Nephron (organoid): ENCODE results near the gene ABCC4.

ENCODE experiments used
- H3K27ac Mint-ChIP-seq, 3 experiments: 2 replicates each; pipeline ENCODE4 v1.8.0; 2020; ENCODE audit warnings: mixed read lengths in 3 of 3, mild to moderate bottlenecking in 2 of 3, moderate library complexity in 1 of 3
- H3K27me3 Mint-ChIP-seq: 2 replicates; pipeline ENCODE4 v1.8.0; 2021; ENCODE audit warnings: low read depth, mild to moderate bottlenecking, moderate library complexity, mixed read lengths
- H3K36me3 Mint-ChIP-seq: 2 replicates; pipeline ENCODE4 v1.8.0; 2020; ENCODE audit warnings: low read depth, mixed read lengths
- H3K4me1 Mint-ChIP-seq: 2 replicates; pipeline ENCODE4 v1.8.0; 2020; ENCODE audit warnings: mixed read lengths
- H3K4me3 Mint-ChIP-seq, 3 experiments: 2 replicates each; pipeline ENCODE4 v1.8.0; 2020; ENCODE audit warnings: mild to moderate bottlenecking in 3 of 3, mixed read lengths in 3 of 3, moderate library complexity in 2 of 3
- H3K9me3 Mint-ChIP-seq: 2 replicates; pipeline ENCODE4 v1.8.0; 2020; ENCODE audit warnings: mixed read lengths
- TF ChIP-seq, protein P1 (sequence below), 3 experiments: fragments of 200-600 bp; sonication (generic); IDR thresholded peaks; one replicate each; pipeline ENCODE4 v1.5.0; 2021; ENCODE audit warnings: antibody characterized with exemption in 3 of 3; ENCODE audit not compliant: unreplicated experiment in 3 of 3

Gene ABCC4

DNA sequence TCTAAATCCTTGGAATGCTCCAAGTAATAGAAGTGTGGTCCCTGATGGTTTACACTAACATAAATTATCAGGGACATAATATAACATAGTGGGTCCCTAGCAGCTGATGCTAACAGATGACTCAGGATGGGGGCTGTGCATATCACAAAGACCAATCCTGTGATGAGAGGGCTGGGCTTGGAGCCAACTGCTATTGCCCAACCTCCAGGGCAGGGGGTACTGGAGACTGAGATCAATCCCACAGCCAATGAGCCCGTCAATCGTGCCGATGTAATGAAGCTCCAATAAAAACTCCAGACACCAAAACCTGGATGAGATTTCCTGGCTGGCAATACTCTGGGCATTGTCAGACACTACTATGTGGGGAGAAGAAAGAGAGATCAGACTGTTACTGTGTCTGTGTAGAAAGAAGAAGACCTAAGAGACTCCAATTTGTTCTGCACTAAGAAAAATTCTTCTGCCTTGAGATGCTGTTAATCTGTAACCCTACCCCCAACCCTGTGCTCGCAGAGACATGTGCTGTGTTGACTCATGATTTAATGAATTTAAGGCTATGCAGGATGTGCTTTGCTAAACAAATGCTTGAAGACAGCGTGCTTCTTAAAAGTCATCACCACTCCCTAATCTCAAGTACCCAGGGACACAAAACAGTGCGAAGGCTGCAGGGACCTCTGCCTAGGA, 33.4 kb downstream of the ABCC4 start:
- no peaks in the 10 kb centered on the region for H3K27me3 Mint-ChIP-seq
- TF ChIP-seq, protein P1, sequence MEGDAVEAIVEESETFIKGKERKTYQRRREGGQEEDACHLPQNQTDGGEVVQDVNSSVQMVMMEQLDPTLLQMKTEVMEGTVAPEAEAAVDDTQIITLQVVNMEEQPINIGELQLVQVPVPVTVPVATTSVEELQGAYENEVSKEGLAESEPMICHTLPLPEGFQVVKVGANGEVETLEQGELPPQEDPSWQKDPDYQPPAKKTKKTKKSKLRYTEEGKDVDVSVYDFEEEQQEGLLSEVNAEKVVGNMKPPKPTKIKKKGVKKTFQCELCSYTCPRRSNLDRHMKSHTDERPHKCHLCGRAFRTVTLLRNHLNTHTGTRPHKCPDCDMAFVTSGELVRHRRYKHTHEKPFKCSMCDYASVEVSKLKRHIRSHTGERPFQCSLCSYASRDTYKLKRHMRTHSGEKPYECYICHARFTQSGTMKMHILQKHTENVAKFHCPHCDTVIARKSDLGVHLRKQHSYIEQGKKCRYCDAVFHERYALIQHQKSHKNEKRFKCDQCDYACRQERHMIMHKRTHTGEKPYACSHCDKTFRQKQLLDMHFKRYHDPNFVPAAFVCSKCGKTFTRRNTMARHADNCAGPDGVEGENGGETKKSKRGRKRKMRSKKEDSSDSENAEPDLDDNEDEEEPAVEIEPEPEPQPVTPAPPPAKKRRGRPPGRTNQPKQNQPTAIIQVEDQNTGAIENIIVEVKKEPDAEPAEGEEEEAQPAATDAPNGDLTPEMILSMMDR (IDR thresholded peaks at IDR 0.05; ENCODE audit: unreplicated experiment in 3 of 3) = no peak
- peaks cover 44% of the 10 kb centered on the region for H3K4me1 Mint-ChIP-seq
- peak overlapping the region in 1 of 3 experiments; percentile 28 for H3K4me3 Mint-ChIP-seq
- peak overlapping the region; percentile 89 to 93 (median 92) for H3K27ac Mint-ChIP-seq
- peaks cover 29% of the 10 kb centered on the region for H3K36me3 Mint-ChIP-seq
- peaks cover 10% of the 10 kb centered on the region for H3K9me3 Mint-ChIP-seq

DNA sequence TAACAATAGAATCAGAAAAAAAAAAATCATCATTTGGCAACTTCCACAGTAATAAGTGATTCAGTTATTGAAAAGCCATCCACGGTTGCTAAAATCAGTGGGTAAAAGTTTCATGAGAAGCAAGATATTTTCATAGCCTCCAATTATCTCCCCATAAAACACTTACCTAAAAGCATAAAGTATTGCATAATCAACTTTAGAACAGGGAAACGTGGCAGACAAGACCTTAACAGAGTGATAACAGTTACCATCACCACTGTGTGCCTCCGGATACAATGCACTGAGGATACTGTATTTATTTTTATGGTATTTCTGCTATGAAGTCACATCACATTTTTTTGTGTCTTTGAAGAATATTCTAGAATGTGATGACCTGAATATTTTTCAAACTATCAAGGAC, 37.0 kb downstream of the ABCC4 start:
- peaks cover 34% of the 10 kb centered on the region for H3K36me3 Mint-ChIP-seq
- peaks cover 10% of the 10 kb centered on the region for H3K9me3 Mint-ChIP-seq
- TF ChIP-seq, protein P1 (IDR thresholded peaks at IDR 0.05; ENCODE audit: unreplicated experiment in 3 of 3) = no peak
- H3K4me1 Mint-ChIP-seq = peaks cover 21% of the 10 kb centered on the region
- no peak overlapping the region for H3K4me3 Mint-ChIP-seq
- no peaks in the 10 kb centered on the region for H3K27me3 Mint-ChIP-seq
- H3K27ac Mint-ChIP-seq = no peak overlapping the region

DNA sequence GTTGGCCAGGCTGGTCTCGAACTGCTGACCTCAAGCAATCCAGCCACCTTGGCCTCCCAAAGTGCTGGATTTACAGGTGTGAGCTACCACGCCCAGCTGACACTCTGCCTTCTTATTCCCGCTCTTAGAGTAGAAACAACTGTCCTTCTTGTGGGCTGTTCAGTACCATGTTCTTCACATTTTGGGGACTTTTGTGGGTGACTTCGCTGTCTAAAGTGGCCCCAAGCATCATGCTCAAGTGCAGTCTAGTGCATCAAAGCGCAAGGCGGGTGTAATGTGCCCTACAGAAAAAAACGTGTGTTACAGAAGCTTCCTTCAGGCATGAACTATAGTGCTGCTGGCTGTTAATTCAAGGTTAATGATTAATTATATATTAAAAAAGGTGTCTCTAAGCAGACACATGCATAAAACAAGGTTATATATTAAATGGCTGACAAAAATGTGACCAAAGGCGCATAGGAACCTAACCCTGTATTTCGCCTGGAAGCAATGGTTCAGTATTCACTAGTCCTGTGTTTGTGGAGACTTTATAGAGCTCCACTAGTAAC, 38.3 kb downstream of the ABCC4 start:
- H3K27ac Mint-ChIP-seq = peak overlapping the region; percentile 9 to 94 (median 90)
- TF ChIP-seq, protein P1 (IDR thresholded peaks at IDR 0.05; ENCODE audit: unreplicated experiment in 3 of 3) = no peak
- peaks cover 15% of the 10 kb centered on the region for H3K9me3 Mint-ChIP-seq
- peaks cover 41% of the 10 kb centered on the region for H3K36me3 Mint-ChIP-seq
- H3K4me1 Mint-ChIP-seq = peaks cover 8% of the 10 kb centered on the region
- no peak overlapping the region for H3K4me3 Mint-ChIP-seq
- H3K27me3 Mint-ChIP-seq = no peaks in the 10 kb centered on the region

DNA sequence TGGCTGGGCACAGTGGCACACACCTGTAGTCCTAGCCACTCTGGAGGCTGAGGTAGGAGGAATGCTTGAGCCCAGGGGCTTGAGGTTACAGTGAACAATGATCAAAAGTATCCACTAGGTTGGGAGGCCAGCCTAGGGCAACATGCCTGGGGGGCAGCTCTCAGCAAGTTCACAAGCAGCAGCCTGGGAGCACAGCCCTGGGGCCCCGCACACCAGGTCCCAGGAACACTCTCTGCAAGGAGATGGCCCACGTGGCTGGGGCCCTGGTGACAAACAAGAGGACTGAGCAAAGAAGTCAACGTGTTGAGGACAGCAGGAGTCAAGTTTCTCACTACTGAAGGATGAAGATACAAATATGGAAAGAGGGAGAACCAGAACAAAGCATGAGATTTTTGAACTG, 39.3 kb downstream of the ABCC4 start:
- Mint-ChIP-seq H3K36me3 (peaks cover 40% of the 10 kb centered on the region), H3K27ac (peak overlapping the region in 1 of 3 experiments; percentile 24), H3K4me1 (no peaks in the 10 kb centered on the region), H3K27me3 (no peaks in the 10 kb centered on the region), H3K4me3 (no peak overlapping the region), H3K9me3 (peaks cover 14% of the 10 kb centered on the region)
- TF ChIP-seq, protein P1 (IDR thresholded peaks at IDR 0.05; ENCODE audit: unreplicated experiment in 3 of 3) = no peak

DNA sequence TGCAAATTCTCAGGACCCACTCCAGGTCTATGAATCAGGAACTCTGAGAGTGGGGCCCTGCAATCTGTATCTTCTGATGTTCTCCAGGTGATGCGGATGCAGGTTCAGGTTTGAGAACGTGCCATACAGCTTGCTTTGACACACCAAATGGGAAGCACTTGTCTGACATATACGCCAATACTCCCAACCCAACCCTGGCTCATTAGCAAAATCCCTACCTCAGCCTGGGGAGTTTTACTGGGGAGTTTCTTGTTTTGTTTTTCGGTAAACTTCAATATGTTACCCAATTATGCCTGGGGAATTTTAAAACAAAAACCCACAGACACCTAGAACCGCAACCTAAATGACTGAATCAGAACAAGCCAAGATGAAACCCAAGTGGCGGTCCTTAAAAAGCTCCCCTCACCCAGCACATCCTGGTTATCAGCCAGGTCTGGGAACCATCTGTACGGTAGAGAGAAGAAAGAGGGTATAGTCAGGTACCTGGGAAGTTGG, 41.2 kb downstream of the ABCC4 start:
- TF ChIP-seq, protein P1 (IDR thresholded peaks at IDR 0.05; ENCODE audit: unreplicated experiment in 3 of 3) = no peak
- H3K27ac Mint-ChIP-seq = no peak overlapping the region
- peaks cover 11% of the 10 kb centered on the region for H3K9me3 Mint-ChIP-seq
- peaks cover 30% of the 10 kb centered on the region for H3K36me3 Mint-ChIP-seq
- no peaks in the 10 kb centered on the region for H3K4me1 Mint-ChIP-seq
- H3K27me3 Mint-ChIP-seq = no peaks in the 10 kb centered on the region
- H3K4me3 Mint-ChIP-seq = no peak overlapping the region
